Measurements from ENCODE around the gene CCDC141. TPM values are rescaled to one million over a fixed set of nuclear protein-coding genes. Genes with fewer than 3 reads are reported as not detected.

The CCDC141 gene
- total RNA-seq, 1 donor: not detected

- no peak for TF ChIP-seq CTCF (IDR thresholded peaks at IDR 0.05; ENCODE audit: extremely low read depth, low read depth, low read length)
- no peaks in the 10 kb centered on the region for H3K9me3 ChIP-seq (ENCODE audit: low read depth, low read length)
- no peak overlapping the region for H3K27ac ChIP-seq (ENCODE audit: low read depth, low read length)
- H3K79me2 ChIP-seq (ENCODE audit: insufficient read depth, low read length): no peaks in the 10 kb centered on the region
- no peaks in the 10 kb centered on the region for H3K27me3 ChIP-seq (ENCODE audit: insufficient read depth, low read length)
- H3K36me3 ChIP-seq (ENCODE audit: insufficient read depth, low read length): no peaks in the 10 kb centered on the region
- no peak overlapping the region for H3K4me2 ChIP-seq (ENCODE audit: insufficient read depth, low read length)
- H3K4me3 ChIP-seq (ENCODE audit: insufficient read depth, low read length): no peak overlapping the region
- no peaks in the 10 kb centered on the region for H3K4me1 ChIP-seq (ENCODE audit: insufficient read depth, low read length)
- no peaks in the 10 kb centered on the region for H4K20me1 ChIP-seq (ENCODE audit: insufficient read depth, low read length)
- DNase-seq (ENCODE audit: insufficient read length, low spot score, missing footprints): no peak
- H2AFZ ChIP-seq (ENCODE audit: low read length): no peak overlapping the region
Measured at GRCh38 chr2:178962152-178962551, 87.8 kb downstream of the CCDC141 start.

- Histone ChIP-seq H3K79me2 (ENCODE audit: insufficient read depth, low read length) (no peaks in the 10 kb centered on the region), H3K36me3 (ENCODE audit: insufficient read depth, low read length) (no peaks in the 10 kb centered on the region), H4K20me1 (ENCODE audit: insufficient read depth, low read length) (no peaks in the 10 kb centered on the region), H3K27me3 (ENCODE audit: insufficient read depth, low read length) (no peaks in the 10 kb centered on the region), H3K4me2 (ENCODE audit: insufficient read depth, low read length) (no peak overlapping the region), H3K4me1 (ENCODE audit: insufficient read depth, low read length) (no peaks in the 10 kb centered on the region), H2AFZ (ENCODE audit: low read length) (no peak overlapping the region), H3K9me3 (ENCODE audit: low read depth, low read length) (no peaks in the 10 kb centered on the region), H3K4me3 (ENCODE audit: insufficient read depth, low read length) (no peak overlapping the region), H3K27ac (ENCODE audit: low read depth, low read length) (no peak overlapping the region)
- TF ChIP-seq CTCF (IDR thresholded peaks at IDR 0.05; ENCODE audit: extremely low read depth, low read depth, low read length): no peak
- no peak for DNase-seq (ENCODE audit: insufficient read length, low spot score, missing footprints)
Measured at GRCh38 chr2:178954049-178954448, 95.9 kb downstream of the CCDC141 start.

- H3K4me2 ChIP-seq (ENCODE audit: insufficient read depth, low read length): no peak overlapping the region
- no peaks in the 10 kb centered on the region for H3K4me1 ChIP-seq (ENCODE audit: insufficient read depth, low read length)
- H3K79me2 ChIP-seq (ENCODE audit: insufficient read depth, low read length): no peaks in the 10 kb centered on the region
- DNase-seq (ENCODE audit: insufficient read length, low spot score, missing footprints): no peak
- H3K27me3 ChIP-seq (ENCODE audit: insufficient read depth, low read length): no peaks in the 10 kb centered on the region
- no peaks in the 10 kb centered on the region for H3K9me3 ChIP-seq (ENCODE audit: low read depth, low read length)
- no peak for TF ChIP-seq CTCF (IDR thresholded peaks at IDR 0.05; ENCODE audit: extremely low read depth, low read depth, low read length)
- no peak overlapping the region for H3K4me3 ChIP-seq (ENCODE audit: insufficient read depth, low read length)
- no peaks in the 10 kb centered on the region for H3K36me3 ChIP-seq (ENCODE audit: insufficient read depth, low read length)
- H2AFZ ChIP-seq (ENCODE audit: low read length): no peak overlapping the region
- no peak overlapping the region for H3K27ac ChIP-seq (ENCODE audit: low read depth, low read length)
- no peaks in the 10 kb centered on the region for H4K20me1 ChIP-seq (ENCODE audit: insufficient read depth, low read length)
Measured at GRCh38 chr2:178951266-178952006, 98.5 kb downstream of the CCDC141 start.

GRCh38 chr2:178949584-178949983 is 100.4 kb downstream of the CCDC141 start:
- TF ChIP-seq CTCF (IDR thresholded peaks at IDR 0.05; ENCODE audit: extremely low read depth, low read depth, low read length): no peak
- Histone ChIP-seq H3K27ac (ENCODE audit: low read depth, low read length) (no peak overlapping the region), H2AFZ (ENCODE audit: low read length) (no peak overlapping the region), H3K4me3 (ENCODE audit: insufficient read depth, low read length) (no peak overlapping the region), H3K79me2 (ENCODE audit: insufficient read depth, low read length) (no peaks in the 10 kb centered on the region), H3K27me3 (ENCODE audit: insufficient read depth, low read length) (no peaks in the 10 kb centered on the region), H3K9me3 (ENCODE audit: low read depth, low read length) (no peaks in the 10 kb centered on the region), H3K4me1 (ENCODE audit: insufficient read depth, low read length) (no peaks in the 10 kb centered on the region), H4K20me1 (ENCODE audit: insufficient read depth, low read length) (no peaks in the 10 kb centered on the region), H3K36me3 (ENCODE audit: insufficient read depth, low read length) (no peaks in the 10 kb centered on the region), H3K4me2 (ENCODE audit: insufficient read depth, low read length) (no peak overlapping the region)
- no peak for DNase-seq (ENCODE audit: insufficient read length, low spot score, missing footprints)
